Gastrocnemius medialis (tissue), 4 donors: ENCODE measurements around the gene C19orf44. TPM values are rescaled to one million over a fixed set of nuclear protein-coding genes. Genes with fewer than 3 reads are reported as not detected.
"Not testable (repeated sequence)": the region's sequence is repeated elsewhere in the genome, so short reads cannot be mapped to it uniquely, and the experiment has no call there.

ENCODE experiments used
- ATAC-seq, 2 donors: fragments of 150-250 bp; one replicate each; pipeline ENCODE4 v1.9.1; 2016
- DNase-seq, 2 donors: peaks; one replicate each; pipeline ENCODE4 v3.0.0-alpha.2; 2019
- H3K27ac ChIP-seq, 4 donors: fragments of 200-600 bp; sonication (generic); 1 replicate in 1 of 4; 2 replicates in 3 of 4; pipeline ENCODE4 v1.5.1; 2016 to 2018; ENCODE audit warnings: mild to moderate bottlenecking in 2 of 4, moderate library complexity in 1 of 4
- H3K27me3 ChIP-seq, 3 donors: fragments of 200-600 bp; sonication (generic) in 2 of 3; 1 replicate in 1 of 3; 2 replicates in 2 of 3; pipeline versions ENCODE4 v1.5.1 to v1.6.0; 2016 to 2019; ENCODE audit warnings: mild to moderate bottlenecking in 1 of 3, moderate library complexity in 1 of 3
- H3K36me3 ChIP-seq, 2 donors: fragments of 200-600 bp; sonication (generic) in 1 of 2; one replicate each; pipeline ENCODE4 v1.5.1; 2017 to 2018
- H3K4me1 ChIP-seq, 2 donors: fragments of 200-600 bp; sonication (generic) in 1 of 2; one replicate each; pipeline ENCODE4 v1.5.1; 2016 to 2017; ENCODE audit warnings: mild to moderate bottlenecking in 2 of 2
- H3K4me3 ChIP-seq, 4 donors: fragments of 200-600 bp; sonication (generic) in 3 of 4; 1 replicate in 1 of 4; 2 replicates in 3 of 4; pipeline ENCODE4 v1.5.1; 2016 to 2019; ENCODE audit warnings: mild to moderate bottlenecking in 2 of 4
- H3K9me3 ChIP-seq, 3 donors: fragments of 200-600 bp; sonication (generic) in 2 of 3; 1 replicate in 1 of 3; 2 replicates in 2 of 3; pipeline ENCODE4 v1.5.1; 2016 to 2019
- CTCF ChIP-seq, 5 experiments: fragments of 450-650 bp in 3 of 5; fragments of 200-600 bp in 2 of 5; sonication (generic) in 2 of 5; IDR thresholded peaks in 4 of 5; conservative IDR thresholded peaks in 1 of 5; 1 replicate in 4 of 5; 2 replicates in 1 of 5; pipeline ENCODE4 v1.5.1; 2016 to 2019; ENCODE audit warnings: antibody characterized with exemption in 5 of 5, mild to moderate bottlenecking in 3 of 5, moderate library complexity in 3 of 5
- POLR2A ChIP-seq, 2 donors: fragments of 450-650 bp; IDR thresholded peaks; one replicate each; pipeline ENCODE4 v1.6.1; 2017; ENCODE audit warnings: antibody characterized with exemption in 2 of 2, mild to moderate bottlenecking in 2 of 2, moderate library complexity in 2 of 2
- in situ Hi-C, 4 donors: fragments of 200-750 bp; cut with MboI; loops; one replicate each; pipeline versions ENCODE4 v1.15.0 to v1.8.0; 2017; ENCODE audit warnings: low sequenced_read_pairs in 4 of 4
- intact Hi-C: fragments of 100-400 bp; cut with DNase I; formaldehyde crosslinking; loops from one replicate; pipeline ENCODE4 v1.15.1; 2023; ENCODE audit warnings: low total_unique reads
- total RNA-seq, 4 donors: library from RNA; depleted of rRNA; stranded (reverse); fragments of >200 nt; gene quantifications; one replicate each; pipeline versions ENCODE4 v1.1.0 to v1.2.3, GENCODE V29; 2016

The C19orf44 gene
- total RNA-seq, 4 donors from 2014 or later: 4.1 to 7.1 (median 5.0) TPM

- Histone ChIP-seq H3K4me1 (peaks cover 48 to 55% of the 10 kb centered on the region in 2 donors), H3K27me3 (no peaks in the 10 kb centered on the region), H3K36me3 (no peaks in the 10 kb centered on the region), H3K27ac (peak overlapping the region; percentile 91 to 99 (median 96)), H3K4me3 (peak overlapping the region; percentile 70 to 84 (median 77)), H3K9me3 (no peaks in the 10 kb centered on the region)
- in situ Hi-C loops (loop anchor here in 2 of 4 donors (25.0 kb wide), 1 partner anchor 1566 kb away; no protein-coding TSS in a partner anchor), intact Hi-C loops (loop anchor here (5.0 kb wide), 1 partner anchor 34 kb away; no protein-coding TSS in a partner anchor)
- TF ChIP-seq POLR2A (IDR thresholded peaks at IDR 0.05) (peak; percentile 24 to 35), CTCF (IDR thresholded peaks at IDR 0.05 in 4 of 5, conservative IDR thresholded peaks at IDR 0.05 in 1 of 5) (no peak)
- ATAC-seq (peak; percentile 28 to 44), DNase-seq (peak in 1 of 2 donors; percentile 67)
Observed at GRCh38 chr19:16470911-16471811, 25.0 kb upstream of the C19orf44 start.

GRCh38 chr19:16472559-16472899 lies 23.7 kb upstream of the C19orf44 start:
- intact Hi-C loops: loop anchor here (1.0 to 5.0 kb wide), 2 partner anchors 24 to 35 kb away; partner anchors contain the start of genes C19orf44 and CALR3
- Histone ChIP-seq H3K4me1 (peaks cover 34 to 42% of the 10 kb centered on the region in 2 donors), H3K4me3 (peak overlapping the region; percentile 65 to 84 (median 74)), H3K27ac (peak overlapping the region; percentile 95 to 99 (median 96))
- H3K9me3 ChIP-seq, DNase-seq, H3K36me3 ChIP-seq, H3K27me3 ChIP-seq: not testable (repeated sequence)
- ATAC-seq: peak in 1 of 2 donors; percentile 15
- in situ Hi-C loops: loop anchor here in 2 of 4 donors (25.0 kb wide), 1 partner anchor 1565 kb away; no protein-coding TSS in a partner anchor

- DNase-seq (no peak), ATAC-seq (no peak)
- H3K27me3 ChIP-seq: no peaks in the 10 kb centered on the region
- no peaks in the 10 kb centered on the region for H3K36me3 ChIP-seq
- H3K4me1 ChIP-seq: peaks cover 29 to 37% of the 10 kb centered on the region in 2 donors
- in situ Hi-C loops: loop anchor here in 2 of 4 donors (25.0 kb wide), 1 partner anchor 1564 kb away; no protein-coding TSS in a partner anchor
- intact Hi-C loops: loop anchor here (1.0 to 5.0 kb wide), 2 partner anchors 23 to 36 kb away; partner anchors contain the start of genes C19orf44 and CALR3
- H3K4me3 ChIP-seq: no peak overlapping the region
- TF ChIP-seq CTCF (IDR thresholded peaks at IDR 0.05 in 4 of 5, conservative IDR thresholded peaks at IDR 0.05 in 1 of 5) (no peak), POLR2A (IDR thresholded peaks at IDR 0.05) (no peak)
- H3K27ac ChIP-seq: peak overlapping the region; percentile 95 to 99 (median 96)
- no peaks in the 10 kb centered on the region for H3K9me3 ChIP-seq
Observed at GRCh38 chr19:16472992-16473391, 23.2 kb upstream of the C19orf44 start.

GRCh38 chr19:16473875-16474392 lies 22.3 kb upstream of the C19orf44 start:
- Histone ChIP-seq H3K4me1 (peaks cover 21 to 28% of the 10 kb centered on the region in 2 donors), H3K36me3 (no peaks in the 10 kb centered on the region), H3K27ac (no peak overlapping the region), H3K9me3 (no peaks in the 10 kb centered on the region), H3K4me3 (no peak overlapping the region), H3K27me3 (no peaks in the 10 kb centered on the region)
- intact Hi-C loops (loop anchor here (5.0 kb wide), 1 partner anchor 37 kb away; no protein-coding TSS in a partner anchor), in situ Hi-C loops (loop anchor here in 2 of 4 donors (25.0 kb wide), 1 partner anchor 1563 kb away; no protein-coding TSS in a partner anchor)
- ATAC-seq (no peak), DNase-seq (no peak)
- no peak for TF ChIP-seq POLR2A (IDR thresholded peaks at IDR 0.05)
- TF ChIP-seq CTCF (IDR thresholded peaks at IDR 0.05 in 4 of 5, conservative IDR thresholded peaks at IDR 0.05 in 1 of 5): no peak

GRCh38 chr19:16476401-16476800 lies 19.8 kb upstream of the C19orf44 start:
- Histone ChIP-seq H3K9me3 (no peaks in the 10 kb centered on the region), H3K36me3 (no peaks in the 10 kb centered on the region), H3K27me3 (no peaks in the 10 kb centered on the region), H3K4me3 (no peak overlapping the region), H3K4me1 (peaks cover 0 to 6% of the 10 kb centered on the region in 2 donors), H3K27ac (no peak overlapping the region)
- ATAC-seq (no peak), DNase-seq (no peak)
- no peak for TF ChIP-seq POLR2A (IDR thresholded peaks at IDR 0.05)
- no peak for TF ChIP-seq CTCF (IDR thresholded peaks at IDR 0.05 in 4 of 5, conservative IDR thresholded peaks at IDR 0.05 in 1 of 5)
- in situ Hi-C loops: no loop called here
- intact Hi-C loops: no loop called here
